Common myeloid progenitor, CD34-positive (primary cell): ENCODE data around the gene KRT79.

ENCODE experiments used
- CTCF ChIA-PET: fragments of 350-600 bp; sonication (Branson Sonifier 250); formaldehyde crosslinking; loops from one replicate; lab custom pipeline; 2021; ENCODE audit warnings: antibody characterized with exemption; lab: Charles Lee
- POLR2A ChIA-PET: fragments of 350-600 bp; sonication (Branson Sonifier 250); formaldehyde crosslinking; loops from one replicate; lab custom pipeline; 2021; ENCODE audit warnings: antibody characterized with exemption; lab: Charles Lee
- DNase-seq, 3 donors: peaks; one replicate each; pipeline versions ENCODE4 v3.0.0 to v3.0.0-alpha.2; 2013
- H3K27ac ChIP-seq, 2 experiments: 1 replicate in 1 of 2; 2 replicates in 1 of 2; pipeline ENCODE4 v1.7.0; 2013; ENCODE audit warnings: inconsistent platforms in 2 of 2, low read length in 2 of 2, mild to moderate bottlenecking in 2 of 2, low read depth in 1 of 2, moderate library complexity in 1 of 2; ENCODE audit not compliant: severe bottlenecking in 2 of 2, insufficient read depth in 1 of 2, poor library complexity in 1 of 2
- H3K27me3 ChIP-seq, 5 experiments: replicated peaks in 2 of 5; 1 replicate in 3 of 5; 2 replicates in 2 of 5; pipeline versions ENCODE4 v1.6.1 to v1.7.0; 2013; ENCODE audit warnings: low read length in 4 of 5, mild to moderate bottlenecking in 2 of 5, moderate library complexity in 2 of 5, inconsistent platforms in 1 of 5; ENCODE audit not compliant: insufficient read depth in 5 of 5, control insufficient read depth in 4 of 5
- H3K36me3 ChIP-seq, 4 experiments: 1 replicate in 2 of 4; 2 replicates in 2 of 4; pipeline versions ENCODE4 v1.6.1 to v1.7.0; 2013; ENCODE audit warnings: low read length in 3 of 4, control low read depth in 1 of 4, mild to moderate bottlenecking in 1 of 4; ENCODE audit not compliant: control insufficient read depth in 4 of 4, insufficient read depth in 4 of 4
- H3K4me1 ChIP-seq, 4 experiments: 1 replicate in 3 of 4; 2 replicates in 1 of 4; pipeline versions ENCODE4 v1.6.1 to v1.7.1; 2013; ENCODE audit warnings: low read length in 3 of 4, mild to moderate bottlenecking in 3 of 4, control low read depth in 1 of 4, inconsistent platforms in 1 of 4, moderate library complexity in 1 of 4; ENCODE audit not compliant: control insufficient read depth in 4 of 4, insufficient read depth in 4 of 4; ENCODE audit errors: control extremely low read depth in 1 of 4
- H3K4me3 ChIP-seq, 7 experiments: 1 replicate in 4 of 7; 2 replicates in 3 of 7; pipeline versions ENCODE4 v1.5.1 to v1.7.0; 2013; ENCODE audit warnings: mild to moderate bottlenecking in 7 of 7, low read length in 6 of 7, moderate library complexity in 6 of 7, inconsistent platforms in 2 of 7, low read depth in 2 of 7, control low read depth in 1 of 7; ENCODE audit not compliant: insufficient read depth in 4 of 7, control insufficient read depth in 1 of 7; ENCODE audit errors: extremely low read depth in 1 of 7
- H3K9me3 ChIP-seq, 5 experiments: 1 replicate in 4 of 5; 2 replicates in 1 of 5; pipeline versions ENCODE4 v1.6.1 to v1.7.1; 2013; ENCODE audit warnings: low read length in 4 of 5, mild to moderate bottlenecking in 2 of 5, inconsistent platforms in 1 of 5, low read depth in 1 of 5, moderate library complexity in 1 of 5; ENCODE audit not compliant: control insufficient read depth in 4 of 5, insufficient read depth in 2 of 5; ENCODE audit errors: control extremely low read depth in 1 of 5
- WGBS: methylation state at CpG from one replicate; pipeline ENCODE4 v1.1.5; 2013; ENCODE audit not compliant: insufficient coverage; 5-methylcytosine and 5-hydroxymethylcytosine counted together

The KRT79 gene

DNA sequence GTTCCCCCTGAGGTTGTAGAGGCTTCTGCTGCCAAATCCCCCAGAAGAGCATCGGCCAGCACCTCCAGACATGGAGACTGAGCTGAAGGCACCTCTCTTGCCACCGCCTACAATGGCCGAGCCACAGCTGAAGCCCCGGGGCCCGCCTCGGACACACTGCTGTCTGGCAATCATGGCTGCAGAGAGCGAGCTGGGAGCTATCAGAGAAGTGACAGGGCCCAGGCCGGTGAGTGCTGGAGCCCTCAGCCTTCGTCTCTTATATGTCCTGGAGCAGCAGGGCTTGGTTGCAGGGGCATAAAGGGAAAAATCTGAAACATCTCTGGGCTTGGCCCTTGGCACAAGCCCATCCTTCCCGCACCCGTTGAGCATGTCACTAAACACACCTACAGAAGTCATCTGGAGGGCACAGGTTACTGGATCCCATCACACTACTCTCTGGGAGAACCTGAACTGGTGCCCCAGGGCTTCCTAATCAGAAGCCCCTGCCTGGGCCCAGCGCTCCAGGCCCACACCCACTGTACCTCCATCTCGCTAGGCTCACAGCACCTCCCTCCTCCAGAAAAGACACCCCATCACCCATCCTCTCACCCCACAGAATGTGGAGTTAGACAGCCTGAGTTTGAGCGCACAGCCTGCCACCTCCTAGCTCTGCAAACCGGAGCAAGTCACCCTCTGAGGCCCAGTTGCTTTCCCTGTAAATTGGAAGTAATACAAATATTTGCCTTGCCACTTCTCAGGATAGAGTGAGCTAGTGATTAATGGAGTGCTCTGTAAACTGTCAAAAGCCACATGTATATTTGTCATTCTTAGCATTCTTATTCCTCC is 20.0 kb downstream of the KRT79 start, which contains the start of gene KRT4:
Gene KRT4, minus strand, starts transcription at position 232 of the 825 bp plus-strand sequence. Its CDS starts 58 bp downstream, at position 174.
- DNase-seq: no peak
- no peaks in the 10 kb centered on the region for H3K4me1 ChIP-seq
- peaks cover 0 to 5% (median 1%) of the 10 kb centered on the region in 5 experiments for H3K27me3 ChIP-seq
- POLR2A ChIA-PET: no interaction called here
- no peak within 1 kb of the TSS for H3K27ac ChIP-seq
- H3K36me3 ChIP-seq: no peaks in the 10 kb centered on the region
- H3K4me3 ChIP-seq: no peak within 1 kb of the TSS
- 97% methylated on average over 12 of the region's 15 CpGs for WGBS
- H3K9me3 ChIP-seq: no peaks in the 10 kb centered on the region
- CTCF ChIA-PET: interaction anchor here (0.9 kb wide), 1 partner anchor 172 kb away, joined by 3 read pairs; no protein-coding TSS in a partner anchor

DNA sequence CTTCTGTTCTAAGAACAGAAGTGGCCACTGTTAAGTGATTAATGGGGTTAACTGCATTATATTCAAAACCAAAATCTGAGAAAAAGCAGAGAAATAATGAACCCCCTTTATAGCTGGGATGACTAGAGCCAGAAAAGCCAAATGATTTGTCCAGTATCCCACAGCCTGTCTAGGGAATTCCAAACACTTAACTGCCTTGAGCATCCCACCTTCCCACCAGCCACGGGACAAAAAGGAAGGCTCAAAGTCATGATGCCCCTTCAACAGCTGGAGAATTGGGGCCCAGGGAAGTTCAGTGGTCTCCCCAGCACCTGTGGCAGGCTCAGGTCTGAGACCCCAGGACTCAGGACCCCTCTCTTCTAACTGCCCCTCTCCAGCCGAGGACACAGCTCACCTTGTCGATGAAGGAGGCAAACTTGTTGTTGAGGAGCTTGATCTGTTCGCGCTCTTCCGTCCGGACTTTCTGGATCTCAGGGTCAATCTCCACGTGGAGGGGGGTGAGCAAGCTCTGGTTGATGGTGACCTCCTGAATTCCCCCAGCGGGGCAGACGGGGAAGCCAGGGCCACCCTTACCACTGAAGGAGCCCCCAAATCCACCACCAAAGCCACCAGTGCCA is 20.8 kb downstream of the KRT79 start:
- Histone ChIP-seq H3K36me3 (no peaks in the 10 kb centered on the region), H3K9me3 (no peaks in the 10 kb centered on the region), H3K4me3 (no peak overlapping the region), H3K27ac (no peak overlapping the region), H3K4me1 (no peaks in the 10 kb centered on the region), H3K27me3 (peaks cover 0 to 3% (median 0%) of the 10 kb centered on the region in 5 experiments)
- DNase-seq: no peak
- WGBS: 97% methylated on average over 6 of the region's 10 CpGs
- POLR2A ChIA-PET: no interaction called here
- CTCF ChIA-PET: interaction anchor here (0.9 kb wide), 1 partner anchor 171 kb away, joined by 3 read pairs; no protein-coding TSS in a partner anchor

DNA sequence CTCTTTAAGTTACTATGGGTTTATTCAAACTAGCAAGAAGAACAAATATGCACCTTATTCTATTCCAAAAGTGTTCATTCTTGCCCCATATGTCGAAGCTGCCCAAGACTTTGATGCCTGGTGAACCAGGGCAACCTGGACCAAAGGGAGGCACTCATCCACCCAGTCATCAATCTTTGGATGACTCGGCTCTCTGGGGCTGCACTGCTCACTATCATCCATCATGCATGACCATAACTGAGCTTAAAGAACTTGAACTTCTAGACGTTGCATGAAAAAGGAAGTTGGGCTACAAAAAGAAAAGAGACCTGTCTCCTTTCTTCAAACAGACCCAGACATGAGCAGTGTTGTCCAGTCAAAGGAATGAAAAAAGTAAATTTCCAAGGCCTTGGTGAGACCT is 21.4 kb downstream of the KRT79 start:
- POLR2A ChIA-PET: no interaction called here
- no peaks in the 10 kb centered on the region for H3K36me3 ChIP-seq
- H3K4me3 ChIP-seq: no peak overlapping the region
- H3K9me3 ChIP-seq: no peaks in the 10 kb centered on the region
- 42% methylated on average over 2 of the region's 3 CpGs for WGBS
- peaks cover 0 to 3% (median 0%) of the 10 kb centered on the region in 5 experiments for H3K27me3 ChIP-seq
- no peaks in the 10 kb centered on the region for H3K4me1 ChIP-seq
- DNase-seq: peak in 1 of 3 donors; percentile 5
- CTCF ChIA-PET: interaction anchor here (0.8 kb wide), 1 partner anchor 232 kb away, joined by 3 read pairs; no protein-coding TSS in a partner anchor
- H3K27ac ChIP-seq: no peak overlapping the region

DNA sequence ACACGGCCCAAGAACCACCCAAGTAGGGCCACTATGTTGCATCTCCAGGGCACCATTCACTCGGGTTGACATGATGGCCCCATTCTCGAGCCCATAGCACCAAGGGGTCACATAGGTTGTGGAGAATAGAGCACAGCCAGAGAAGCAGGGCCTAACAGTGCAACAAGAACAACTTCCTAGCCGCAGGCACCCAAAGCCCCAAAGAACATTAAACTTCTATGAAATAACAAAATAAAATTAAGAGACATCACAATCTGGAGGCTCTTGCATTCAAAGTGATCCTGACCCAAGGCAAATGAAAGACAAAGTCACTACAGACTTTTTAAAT is 22.1 kb downstream of the KRT79 start:
- ChIA-PET CTCF (interaction anchor here (0.8 kb wide), 1 partner anchor 231 kb away, joined by 3 read pairs; no protein-coding TSS in a partner anchor), POLR2A (interaction anchor here (0.5 kb wide), 1 partner anchor 51 kb away, joined by 3 read pairs; no protein-coding TSS in a partner anchor)
- Histone ChIP-seq H3K4me3 (no peak overlapping the region), H3K27me3 (peaks cover 0 to 3% (median 0%) of the 10 kb centered on the region in 5 experiments), H3K4me1 (no peaks in the 10 kb centered on the region), H3K36me3 (no peaks in the 10 kb centered on the region), H3K9me3 (no peaks in the 10 kb centered on the region), H3K27ac (no peak overlapping the region)
- no peak for DNase-seq
- 82% methylated on average over 4 of the region's 4 CpGs for WGBS

DNA sequence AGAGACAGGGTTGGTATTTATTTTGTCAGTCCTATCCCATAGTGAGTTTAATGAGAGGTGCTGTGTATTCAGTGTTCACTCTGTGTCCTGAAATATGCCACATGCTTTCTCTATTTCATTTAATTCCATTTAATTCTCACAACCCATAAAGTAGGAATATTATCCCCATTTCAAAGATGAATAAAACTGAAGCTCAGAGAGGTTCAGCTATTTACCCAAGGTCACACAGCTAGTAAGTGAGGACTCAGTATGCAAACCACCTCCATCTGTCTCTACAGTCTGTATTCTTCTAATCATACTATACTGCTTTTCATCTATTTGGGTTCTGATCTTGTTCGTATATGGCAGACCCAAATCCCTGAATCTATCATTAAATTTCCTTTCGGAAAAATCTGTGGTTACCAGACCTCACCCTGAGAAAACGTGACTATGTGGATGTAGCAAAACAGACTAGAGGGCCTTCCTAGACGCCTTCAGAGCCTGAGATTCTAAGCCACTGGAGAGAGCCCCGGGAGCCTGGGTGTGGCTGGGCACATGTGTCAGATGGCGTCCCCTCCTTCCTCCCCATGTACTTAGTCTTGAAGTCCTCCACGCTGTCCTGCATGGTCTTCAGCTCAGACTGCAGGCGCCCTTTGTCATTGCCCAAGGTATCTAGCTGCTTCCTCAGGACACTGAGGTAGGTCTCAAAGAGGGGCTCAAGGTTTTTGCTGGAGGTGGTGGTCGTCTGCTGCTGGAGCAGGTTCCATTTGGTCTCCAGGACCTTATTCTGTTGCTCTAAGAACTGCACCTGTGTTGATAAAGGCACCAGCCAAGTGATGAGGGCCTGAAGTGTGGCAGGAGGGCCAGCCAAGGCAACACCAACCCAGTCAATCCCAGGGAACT is 22.7 kb downstream of the KRT79 start:
- Histone ChIP-seq H3K27me3 (peaks cover 0 to 3% (median 0%) of the 10 kb centered on the region in 5 experiments), H3K9me3 (no peaks in the 10 kb centered on the region), H3K27ac (no peak overlapping the region), H3K36me3 (no peaks in the 10 kb centered on the region), H3K4me1 (no peaks in the 10 kb centered on the region), H3K4me3 (no peak overlapping the region)
- WGBS: 93% methylated on average over 8 of the region's 9 CpGs
- POLR2A ChIA-PET: interaction anchor here (0.5 kb wide), 1 partner anchor 51 kb away, joined by 3 read pairs; no protein-coding TSS in a partner anchor
- DNase-seq: no peak
- CTCF ChIA-PET: no interaction called here

DNA sequence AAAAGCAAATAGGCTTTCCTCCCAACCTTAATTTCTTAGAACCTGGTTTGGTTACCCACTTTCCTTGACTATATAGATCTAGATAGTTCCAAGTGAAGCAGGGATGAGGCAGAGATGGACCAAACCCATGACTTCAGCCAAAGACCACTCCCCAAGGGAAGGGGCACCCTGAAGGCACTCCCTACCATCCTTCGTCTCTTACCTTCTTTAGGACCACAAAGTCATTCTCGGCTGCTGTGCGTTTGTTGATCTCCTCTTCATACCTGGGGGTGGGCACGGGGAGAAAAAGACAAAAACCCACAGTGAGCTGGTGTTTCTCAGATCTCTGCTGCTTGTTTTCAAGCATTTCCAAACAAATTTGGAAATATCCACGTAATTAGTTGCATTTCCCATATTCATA is 23.6 kb downstream of the KRT79 start:
- CTCF ChIA-PET: interaction anchor here (0.9 kb wide), 1 partner anchor 13 kb away, joined by 3 read pairs; no protein-coding TSS in a partner anchor
- Histone ChIP-seq H3K36me3 (no peaks in the 10 kb centered on the region), H3K27me3 (peaks cover 0 to 3% (median 0%) of the 10 kb centered on the region in 5 experiments), H3K4me3 (no peak overlapping the region), H3K9me3 (no peaks in the 10 kb centered on the region), H3K4me1 (no peaks in the 10 kb centered on the region), H3K27ac (no peak overlapping the region)
- POLR2A ChIA-PET: interaction anchor here (0.7 kb wide), 1 partner anchor 68 kb away, joined by 3 read pairs; no protein-coding TSS in a partner anchor
- WGBS: 67% methylated on average over 3 of the region's 5 CpGs
- no peak for DNase-seq
